MM.1S (cell line): ENCODE measurements around the gene FNTB.

ENCODE experiments used
- DNase-seq: peaks from one replicate; pipeline ENCODE4 v3.0.0-alpha.2; 2015
- H2AFZ ChIP-seq: fragments of 300-600 bp; sonication (generic); 2 replicates; pipeline ENCODE4 v1.6.0; 2016; ENCODE audit warnings: antibody characterized with exemption, low read length
- H3F3A ChIP-seq: fragments of 300-600 bp; sonication (generic); 2 replicates; pipeline ENCODE4 v1.6.1; 2016; ENCODE audit warnings: mild to moderate bottlenecking, antibody characterized with exemption, low read length, moderate library complexity, mixed read lengths; ENCODE audit not compliant: insufficient read depth
- H3K27ac ChIP-seq: fragments of 300-600 bp; sonication (generic); 2 replicates; pipeline ENCODE4 v1.5.1; 2016; ENCODE audit warnings: mild to moderate bottlenecking, low read length
- H3K27me3 ChIP-seq: fragments of 300-600 bp; sonication (generic); replicated peaks from 2 replicates; pipeline ENCODE4 v1.6.0; 2016; ENCODE audit warnings: low read length; ENCODE audit not compliant: insufficient read depth
- H3K36me3 ChIP-seq: fragments of 300-600 bp; sonication (generic); replicated peaks from 2 replicates; pipeline ENCODE4 v1.6.1; 2016; ENCODE audit warnings: mild to moderate bottlenecking, low read length, mixed read lengths; ENCODE audit not compliant: insufficient read depth
- H3K4me1 ChIP-seq: fragments of 300-600 bp; sonication (generic); 2 replicates; pipeline ENCODE4 v1.6.1; 2016; ENCODE audit warnings: low read length, mixed read lengths
- H3K4me2 ChIP-seq: fragments of 300-600 bp; sonication (generic); 2 replicates; pipeline ENCODE4 v1.6.0; 2016; ENCODE audit warnings: low read depth, low read length
- H3K4me3 ChIP-seq: fragments of 300-600 bp; sonication (generic); 2 replicates; pipeline ENCODE4 v1.5.1; 2016; ENCODE audit warnings: low read length, mixed read lengths
- H3K79me2 ChIP-seq: fragments of 300-600 bp; sonication (generic); 2 replicates; pipeline ENCODE4 v1.6.1; 2016; ENCODE audit warnings: mixed run types, low read length, mixed read lengths
- H3K9ac ChIP-seq: fragments of 300-600 bp; sonication (generic); 2 replicates; pipeline ENCODE4 v1.6.1; 2016; ENCODE audit warnings: low read length, mixed read lengths
- H3K9me2 ChIP-seq: fragments of 300-600 bp; sonication (generic); replicated peaks from 2 replicates; pipeline ENCODE4 v1.6.1; 2016; ENCODE audit warnings: mild to moderate bottlenecking, low read length, mixed read lengths; ENCODE audit not compliant: insufficient read depth
- H3K9me3 ChIP-seq: fragments of 300-600 bp; sonication (generic); replicated peaks from 2 replicates; pipeline ENCODE4 v1.6.1; 2016; ENCODE audit warnings: mild to moderate bottlenecking, low read length, mixed read lengths; ENCODE audit not compliant: insufficient read depth
- H4K20me1 ChIP-seq: fragments of 300-600 bp; sonication (generic); 2 replicates; pipeline ENCODE4 v1.6.1; 2016; ENCODE audit warnings: mild to moderate bottlenecking, low read length, moderate library complexity, mixed read lengths; ENCODE audit not compliant: insufficient read depth
- EZH2 ChIP-seq: fragments of 300-600 bp; sonication (generic); optimal IDR thresholded peaks from 2 replicates; pipeline ENCODE3; 2017; ENCODE audit warnings: low read depth, mild to moderate bottlenecking, antibody characterized with exemption, low read length, mixed read lengths
- EZH2phosphoT487 ChIP-seq: fragments of 300-600 bp; sonication (generic); IDR thresholded peaks from 2 replicates; pipeline ENCODE4 v1.6.1; 2018; ENCODE audit warnings: antibody characterized with exemption, low read length
- TF ChIP-seq, protein P1 (sequence below): fragments of 300-600 bp; sonication (generic); IDR thresholded peaks from 2 replicates; pipeline ENCODE4 v1.5.1; 2016; ENCODE audit warnings: antibody characterized with exemption, low read length, mixed read lengths

FNTB gene

DNA sequence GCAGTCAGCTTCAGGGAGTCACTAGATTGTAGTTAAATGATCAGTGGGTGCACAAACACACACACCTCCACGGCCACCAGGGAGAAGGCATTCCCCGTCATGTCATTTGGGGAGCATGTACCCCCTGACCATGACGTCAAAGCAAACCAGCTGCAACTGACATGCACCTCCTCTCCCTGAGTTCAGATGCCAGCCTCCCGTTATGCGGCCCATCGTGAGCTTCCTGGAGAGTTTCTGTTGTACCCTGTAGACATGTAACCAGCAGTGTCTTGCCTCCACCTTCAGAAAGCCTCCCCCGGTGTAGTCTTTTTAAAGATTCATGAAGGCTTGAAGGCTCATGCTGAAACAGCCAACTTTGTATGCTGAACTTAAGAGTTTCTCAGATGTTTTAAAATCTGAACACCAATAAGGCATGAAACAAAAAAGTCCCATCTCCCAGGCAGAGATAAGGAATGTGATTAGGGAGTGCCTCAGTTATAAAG, 54.8 kb downstream of the FNTB start:
- no peak overlapping the region for H3K4me2 ChIP-seq
- no peaks in the 10 kb centered on the region for H3K27me3 ChIP-seq
- no peak overlapping the region for H3K9ac ChIP-seq
- H3K9me2 ChIP-seq: no peaks in the 10 kb centered on the region
- H3K4me1 ChIP-seq: no peaks in the 10 kb centered on the region
- H3K4me3 ChIP-seq: no peak overlapping the region
- no peak for TF ChIP-seq EZH2phosphoT487
- TF ChIP-seq, protein P1, sequence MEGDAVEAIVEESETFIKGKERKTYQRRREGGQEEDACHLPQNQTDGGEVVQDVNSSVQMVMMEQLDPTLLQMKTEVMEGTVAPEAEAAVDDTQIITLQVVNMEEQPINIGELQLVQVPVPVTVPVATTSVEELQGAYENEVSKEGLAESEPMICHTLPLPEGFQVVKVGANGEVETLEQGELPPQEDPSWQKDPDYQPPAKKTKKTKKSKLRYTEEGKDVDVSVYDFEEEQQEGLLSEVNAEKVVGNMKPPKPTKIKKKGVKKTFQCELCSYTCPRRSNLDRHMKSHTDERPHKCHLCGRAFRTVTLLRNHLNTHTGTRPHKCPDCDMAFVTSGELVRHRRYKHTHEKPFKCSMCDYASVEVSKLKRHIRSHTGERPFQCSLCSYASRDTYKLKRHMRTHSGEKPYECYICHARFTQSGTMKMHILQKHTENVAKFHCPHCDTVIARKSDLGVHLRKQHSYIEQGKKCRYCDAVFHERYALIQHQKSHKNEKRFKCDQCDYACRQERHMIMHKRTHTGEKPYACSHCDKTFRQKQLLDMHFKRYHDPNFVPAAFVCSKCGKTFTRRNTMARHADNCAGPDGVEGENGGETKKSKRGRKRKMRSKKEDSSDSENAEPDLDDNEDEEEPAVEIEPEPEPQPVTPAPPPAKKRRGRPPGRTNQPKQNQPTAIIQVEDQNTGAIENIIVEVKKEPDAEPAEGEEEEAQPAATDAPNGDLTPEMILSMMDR: no peak
- TF ChIP-seq EZH2: no peak
- H3K36me3 ChIP-seq: no peaks in the 10 kb centered on the region
- H2AFZ ChIP-seq: no peak overlapping the region
- H3K79me2 ChIP-seq: no peaks in the 10 kb centered on the region
- no peaks in the 10 kb centered on the region for H3K9me3 ChIP-seq
- no peaks in the 10 kb centered on the region for H3F3A ChIP-seq
- H3K27ac ChIP-seq: no peak overlapping the region
- no peaks in the 10 kb centered on the region for H4K20me1 ChIP-seq
- DNase-seq: no peak

DNA sequence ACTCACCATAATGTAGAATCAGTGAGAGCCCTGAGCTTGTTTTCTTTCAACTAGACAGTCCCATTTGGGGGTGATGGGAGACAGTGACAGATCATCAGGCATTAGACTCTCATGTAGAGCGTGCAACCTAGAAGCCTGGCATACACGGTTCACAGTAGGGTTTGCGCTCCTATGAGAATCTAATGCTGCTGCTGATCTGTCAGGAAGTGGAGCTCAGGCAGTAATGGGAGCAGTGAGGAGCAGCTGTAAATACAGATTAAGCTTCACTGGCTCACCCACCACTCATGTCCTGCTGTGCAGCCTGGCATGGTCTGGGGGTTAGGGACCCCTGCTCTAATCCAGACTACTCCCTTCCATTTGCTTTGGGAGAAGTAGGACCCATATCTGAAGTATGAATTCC, 55.6 kb downstream of the FNTB start:
- Histone ChIP-seq H3K79me2 (no peaks in the 10 kb centered on the region), H3K27ac (no peak overlapping the region), H3K4me1 (no peaks in the 10 kb centered on the region), H3K9ac (no peak overlapping the region), H3F3A (no peaks in the 10 kb centered on the region), H3K36me3 (no peaks in the 10 kb centered on the region), H3K9me3 (no peaks in the 10 kb centered on the region), H3K27me3 (no peaks in the 10 kb centered on the region), H4K20me1 (no peaks in the 10 kb centered on the region), H2AFZ (no peak overlapping the region), H3K9me2 (no peaks in the 10 kb centered on the region), H3K4me3 (no peak overlapping the region), H3K4me2 (no peak overlapping the region)
- TF ChIP-seq, protein P1: no peak
- TF ChIP-seq EZH2 (no peak), EZH2phosphoT487 (no peak)
- DNase-seq: no peak

DNA sequence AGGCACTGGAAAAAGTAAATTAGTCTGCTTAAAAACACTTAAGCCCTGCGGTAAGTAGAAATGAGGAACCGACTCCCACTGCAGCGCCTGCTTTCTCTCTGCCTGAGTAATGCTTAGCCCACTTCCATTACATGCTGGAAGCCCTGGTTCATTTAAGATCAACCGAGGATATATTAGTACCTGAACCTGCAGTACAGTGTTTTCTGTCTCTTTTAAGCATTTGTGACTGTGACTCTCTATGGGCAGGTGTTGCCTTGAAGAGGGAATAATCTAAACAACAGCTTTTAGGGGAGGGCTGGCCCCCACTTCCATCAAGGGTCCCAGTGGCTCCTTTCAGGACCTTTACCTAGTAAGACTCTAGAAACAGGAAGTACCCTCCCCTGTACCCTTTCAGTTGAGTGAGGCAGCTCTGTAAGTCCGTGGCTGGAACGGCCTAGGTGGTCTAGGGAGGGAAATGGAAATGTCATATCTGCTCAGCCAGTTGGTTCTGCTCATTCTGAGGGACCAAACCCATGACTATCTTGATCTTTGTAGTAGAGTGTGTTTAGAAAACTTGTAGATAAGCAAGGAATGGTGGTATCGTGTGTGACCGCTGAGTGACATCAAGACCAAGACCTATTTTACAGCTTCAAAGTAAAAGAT, 56.2 kb downstream of the FNTB start:
- no peak overlapping the region for H3K4me2 ChIP-seq
- no peaks in the 10 kb centered on the region for H3K9me2 ChIP-seq
- no peak overlapping the region for H3K4me3 ChIP-seq
- H3K27ac ChIP-seq: no peak overlapping the region
- no peak overlapping the region for H3K9ac ChIP-seq
- H4K20me1 ChIP-seq: no peaks in the 10 kb centered on the region
- H3K9me3 ChIP-seq: no peaks in the 10 kb centered on the region
- no peak overlapping the region for H2AFZ ChIP-seq
- TF ChIP-seq EZH2phosphoT487: no peak
- TF ChIP-seq EZH2: no peak
- TF ChIP-seq, protein P1: no peak
- H3F3A ChIP-seq: no peaks in the 10 kb centered on the region
- no peaks in the 10 kb centered on the region for H3K4me1 ChIP-seq
- H3K36me3 ChIP-seq: no peaks in the 10 kb centered on the region
- H3K27me3 ChIP-seq: no peaks in the 10 kb centered on the region
- H3K79me2 ChIP-seq: no peaks in the 10 kb centered on the region
- no peak for DNase-seq
